DND-41 (cell line): ENCODE measurements around the gene XIRP2.

Source experiments
- EZH2 ChIP-seq: IDR thresholded peaks from 3 replicates; pipeline ENCODE4 v1.6.1; 2012; ENCODE audit warnings: borderline replicate concordance, low read depth, mild to moderate bottlenecking, moderate library complexity, low read length, inconsistent platforms; ENCODE audit not compliant: severe bottlenecking
- TF ChIP-seq, protein P1 (sequence below): IDR thresholded peaks from 2 replicates; pipeline ENCODE4 v1.5.1; 2012; ENCODE audit warnings: borderline replicate concordance, low read length, moderate library complexity, mild to moderate bottlenecking; ENCODE audit not compliant: poor library complexity, severe bottlenecking; ENCODE audit errors: extremely low read depth

DNA sequence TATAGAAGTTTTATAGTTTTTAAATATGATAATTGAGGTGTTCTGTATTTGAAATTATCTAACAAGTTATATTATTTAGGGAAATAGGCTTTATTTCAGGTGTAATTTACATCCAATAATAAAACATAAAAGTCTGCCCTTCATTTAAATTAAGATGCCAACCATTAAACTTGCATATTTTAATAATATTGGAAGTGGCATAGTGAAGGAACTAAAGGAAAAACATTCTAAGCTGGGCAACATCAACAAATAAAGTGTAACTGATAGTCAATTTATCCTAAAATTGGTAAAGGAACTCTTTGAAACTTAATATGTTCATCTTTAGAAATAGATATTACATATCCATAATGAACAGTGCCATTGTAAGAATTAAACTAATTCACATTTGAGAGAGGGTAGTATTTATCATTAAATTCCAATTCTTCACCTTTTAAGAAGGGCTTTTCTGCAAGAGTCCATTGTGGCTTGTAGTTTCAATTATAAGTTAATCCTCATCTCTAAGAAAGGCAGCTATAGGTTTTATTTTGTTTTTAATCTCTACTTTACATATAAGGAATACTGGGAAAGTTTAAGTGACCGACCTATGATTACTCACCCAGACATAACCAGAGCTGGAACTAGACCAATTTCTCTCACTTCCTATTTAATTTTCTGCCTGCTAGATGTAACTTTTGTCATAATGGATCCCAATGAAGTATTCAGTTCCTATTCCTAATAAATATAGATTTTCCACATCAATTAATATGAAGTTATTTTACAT lies 401.6 kb downstream of the XIRP2 start:
- no peak for TF ChIP-seq EZH2
- TF ChIP-seq, protein P1, sequence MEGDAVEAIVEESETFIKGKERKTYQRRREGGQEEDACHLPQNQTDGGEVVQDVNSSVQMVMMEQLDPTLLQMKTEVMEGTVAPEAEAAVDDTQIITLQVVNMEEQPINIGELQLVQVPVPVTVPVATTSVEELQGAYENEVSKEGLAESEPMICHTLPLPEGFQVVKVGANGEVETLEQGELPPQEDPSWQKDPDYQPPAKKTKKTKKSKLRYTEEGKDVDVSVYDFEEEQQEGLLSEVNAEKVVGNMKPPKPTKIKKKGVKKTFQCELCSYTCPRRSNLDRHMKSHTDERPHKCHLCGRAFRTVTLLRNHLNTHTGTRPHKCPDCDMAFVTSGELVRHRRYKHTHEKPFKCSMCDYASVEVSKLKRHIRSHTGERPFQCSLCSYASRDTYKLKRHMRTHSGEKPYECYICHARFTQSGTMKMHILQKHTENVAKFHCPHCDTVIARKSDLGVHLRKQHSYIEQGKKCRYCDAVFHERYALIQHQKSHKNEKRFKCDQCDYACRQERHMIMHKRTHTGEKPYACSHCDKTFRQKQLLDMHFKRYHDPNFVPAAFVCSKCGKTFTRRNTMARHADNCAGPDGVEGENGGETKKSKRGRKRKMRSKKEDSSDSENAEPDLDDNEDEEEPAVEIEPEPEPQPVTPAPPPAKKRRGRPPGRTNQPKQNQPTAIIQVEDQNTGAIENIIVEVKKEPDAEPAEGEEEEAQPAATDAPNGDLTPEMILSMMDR: no peak
